ENCODE measurements around the gene ZNF445. TPM values are rescaled to one million over a fixed set of nuclear protein-coding genes. Genes with fewer than 3 reads are reported as not detected.

Gene ZNF445
- total RNA-seq, 1 donor = 9.8 TPM

DNA sequence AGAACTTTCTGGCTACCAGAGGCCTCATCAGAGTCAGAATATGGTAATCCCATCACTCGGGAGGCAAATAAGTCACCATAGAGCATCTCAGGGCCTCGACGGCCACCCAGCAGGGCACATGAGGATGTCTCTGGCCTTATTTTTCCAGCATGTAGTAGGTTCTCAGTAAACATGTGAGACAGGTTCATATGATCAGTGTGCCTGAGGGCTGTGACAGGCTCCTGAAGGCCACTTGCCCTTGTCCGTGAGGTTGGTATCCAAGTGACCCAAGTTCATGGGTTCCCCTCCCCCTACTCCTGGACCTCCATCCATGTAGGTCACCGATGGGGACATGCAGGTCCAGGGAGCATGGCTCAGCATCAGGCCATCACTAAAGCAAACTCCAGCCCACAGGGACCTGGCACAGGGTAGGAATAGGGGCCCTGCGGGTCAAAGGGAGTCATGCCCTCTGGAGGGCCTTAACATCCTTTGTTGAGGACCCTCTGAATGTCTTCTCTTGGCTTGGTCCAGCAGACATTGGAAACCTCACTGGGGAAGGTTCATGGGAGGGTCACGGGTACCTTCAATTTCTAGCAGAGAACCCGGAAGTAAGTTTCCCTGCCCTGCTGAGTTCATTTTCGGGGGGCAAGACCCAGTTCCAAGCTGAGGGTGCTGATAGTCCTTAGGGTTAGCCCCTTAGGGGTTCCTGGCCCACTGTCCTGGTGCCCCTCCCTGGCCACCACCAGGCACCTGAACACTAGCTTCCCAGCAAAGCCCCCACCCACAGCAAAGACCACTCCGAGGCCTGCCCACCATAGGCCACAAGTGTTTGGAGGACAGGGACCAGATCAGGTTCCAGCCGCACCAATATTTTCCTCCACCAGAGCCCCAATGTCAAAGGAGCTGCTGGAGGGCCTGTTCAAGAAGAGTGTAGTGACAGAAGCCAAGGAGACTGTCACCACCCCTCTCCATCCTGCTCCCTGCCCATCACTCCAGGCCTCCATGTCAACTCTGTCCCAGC is 61.1 kb downstream of the ZNF445 start:
- H3K36me3 ChIP-seq (ENCODE audit: insufficient read depth, low read length) = no peaks in the 10 kb centered on the region
- TF ChIP-seq CTCF (IDR thresholded peaks at IDR 0.05; ENCODE audit: extremely low read depth, low read depth, low read length) = no peak
- no peak overlapping the region for H3K4me3 ChIP-seq (ENCODE audit: insufficient read depth, low read length)
- no peaks in the 10 kb centered on the region for H4K20me1 ChIP-seq (ENCODE audit: insufficient read depth, low read length)
- no peak for DNase-seq (ENCODE audit: insufficient read length, low spot score, missing footprints)
- H3K79me2 ChIP-seq (ENCODE audit: insufficient read depth, low read length) = no peaks in the 10 kb centered on the region
- no peak overlapping the region for H2AFZ ChIP-seq (ENCODE audit: low read length)
- H3K27ac ChIP-seq (ENCODE audit: low read depth, low read length) = no peak overlapping the region
- no peaks in the 10 kb centered on the region for H3K4me1 ChIP-seq (ENCODE audit: insufficient read depth, low read length)
- H3K27me3 ChIP-seq (ENCODE audit: insufficient read depth, low read length) = peaks cover 4% of the 10 kb centered on the region
- no peaks in the 10 kb centered on the region for H3K9me3 ChIP-seq (ENCODE audit: low read depth, low read length)
- no peak overlapping the region for H3K4me2 ChIP-seq (ENCODE audit: insufficient read depth, low read length)

DNA sequence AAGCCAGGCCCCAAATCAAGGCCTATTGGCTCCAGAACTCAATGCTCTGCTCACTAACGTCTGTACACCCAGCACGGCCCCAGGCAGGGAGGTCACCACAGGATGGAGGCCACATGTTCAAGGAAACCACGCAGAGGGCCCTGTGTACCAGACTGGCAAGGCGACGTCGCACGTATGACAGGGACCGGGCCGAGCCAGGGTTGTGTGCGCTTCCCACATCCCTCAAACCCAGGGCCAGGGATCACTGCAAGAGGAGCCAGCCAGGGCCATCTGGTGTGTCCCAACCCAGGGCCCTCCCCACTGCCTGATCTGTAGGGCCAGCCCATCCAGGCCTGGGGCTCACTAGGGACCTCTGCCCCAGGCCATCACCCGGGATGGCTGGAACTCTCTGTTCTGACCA is 62.0 kb downstream of the ZNF445 start:
- H3K36me3 ChIP-seq (ENCODE audit: insufficient read depth, low read length) = no peaks in the 10 kb centered on the region
- no peak overlapping the region for H3K4me2 ChIP-seq (ENCODE audit: insufficient read depth, low read length)
- H3K4me1 ChIP-seq (ENCODE audit: insufficient read depth, low read length) = no peaks in the 10 kb centered on the region
- no peak overlapping the region for H3K27ac ChIP-seq (ENCODE audit: low read depth, low read length)
- no peaks in the 10 kb centered on the region for H3K9me3 ChIP-seq (ENCODE audit: low read depth, low read length)
- no peak for DNase-seq (ENCODE audit: insufficient read length, low spot score, missing footprints)
- no peaks in the 10 kb centered on the region for H4K20me1 ChIP-seq (ENCODE audit: insufficient read depth, low read length)
- no peaks in the 10 kb centered on the region for H3K79me2 ChIP-seq (ENCODE audit: insufficient read depth, low read length)
- H2AFZ ChIP-seq (ENCODE audit: low read length) = no peak overlapping the region
- no peaks in the 10 kb centered on the region for H3K27me3 ChIP-seq (ENCODE audit: insufficient read depth, low read length)
- no peak for TF ChIP-seq CTCF (IDR thresholded peaks at IDR 0.05; ENCODE audit: extremely low read depth, low read depth, low read length)
- no peak overlapping the region for H3K4me3 ChIP-seq (ENCODE audit: insufficient read depth, low read length)

DNA sequence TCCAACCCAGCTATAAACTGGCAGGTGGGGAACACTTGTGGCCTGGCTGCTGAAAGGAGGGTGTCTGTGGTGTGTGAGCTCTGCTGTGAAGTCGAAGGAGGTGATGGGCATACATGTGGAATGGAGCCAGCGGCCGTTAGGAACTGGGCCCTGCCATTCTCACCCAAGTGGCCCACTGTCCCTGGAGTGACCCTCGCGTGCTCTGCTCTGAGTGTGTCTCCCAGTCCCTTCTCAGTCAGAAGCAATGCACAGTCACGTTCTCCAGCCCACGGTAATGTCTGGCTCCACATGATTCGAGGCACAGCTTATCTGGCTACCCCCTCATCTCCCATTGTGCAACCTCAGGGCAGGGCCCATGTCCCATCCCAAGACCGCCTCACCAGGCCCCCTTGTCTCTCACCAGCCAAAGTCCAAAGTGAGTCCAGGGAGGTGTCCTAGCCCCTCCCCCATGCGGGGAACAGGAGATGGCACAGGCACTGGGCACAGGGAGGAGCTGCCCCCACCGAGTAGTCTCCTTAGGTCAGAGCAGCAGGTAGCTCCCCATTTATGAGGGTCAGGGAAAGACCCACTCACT is 62.9 kb downstream of the ZNF445 start:
- no peaks in the 10 kb centered on the region for H3K27me3 ChIP-seq (ENCODE audit: insufficient read depth, low read length)
- H3K9me3 ChIP-seq (ENCODE audit: low read depth, low read length) = no peaks in the 10 kb centered on the region
- H3K4me1 ChIP-seq (ENCODE audit: insufficient read depth, low read length) = no peaks in the 10 kb centered on the region
- no peak overlapping the region for H3K4me3 ChIP-seq (ENCODE audit: insufficient read depth, low read length)
- H3K27ac ChIP-seq (ENCODE audit: low read depth, low read length) = no peak overlapping the region
- H3K4me2 ChIP-seq (ENCODE audit: insufficient read depth, low read length) = no peak overlapping the region
- H3K36me3 ChIP-seq (ENCODE audit: insufficient read depth, low read length) = no peaks in the 10 kb centered on the region
- no peaks in the 10 kb centered on the region for H4K20me1 ChIP-seq (ENCODE audit: insufficient read depth, low read length)
- H3K79me2 ChIP-seq (ENCODE audit: insufficient read depth, low read length) = no peaks in the 10 kb centered on the region
- TF ChIP-seq CTCF (IDR thresholded peaks at IDR 0.05; ENCODE audit: extremely low read depth, low read depth, low read length) = no peak
- DNase-seq (ENCODE audit: insufficient read length, low spot score, missing footprints) = no peak
- no peak overlapping the region for H2AFZ ChIP-seq (ENCODE audit: low read length)

GRCh38 chr3:44412365-44412764 is 65.1 kb downstream of the ZNF445 start:
- H4K20me1 ChIP-seq (ENCODE audit: insufficient read depth, low read length) = no peaks in the 10 kb centered on the region
- H3K36me3 ChIP-seq (ENCODE audit: insufficient read depth, low read length) = no peaks in the 10 kb centered on the region
- H2AFZ ChIP-seq (ENCODE audit: low read length) = no peak overlapping the region
- H3K4me2 ChIP-seq (ENCODE audit: insufficient read depth, low read length) = no peak overlapping the region
- no peaks in the 10 kb centered on the region for H3K79me2 ChIP-seq (ENCODE audit: insufficient read depth, low read length)
- no peaks in the 10 kb centered on the region for H3K9me3 ChIP-seq (ENCODE audit: low read depth, low read length)
- no peak overlapping the region for H3K4me3 ChIP-seq (ENCODE audit: insufficient read depth, low read length)
- H3K27me3 ChIP-seq (ENCODE audit: insufficient read depth, low read length) = no peaks in the 10 kb centered on the region
- no peak for DNase-seq (ENCODE audit: insufficient read length, low spot score, missing footprints)
- no peak for TF ChIP-seq CTCF (IDR thresholded peaks at IDR 0.05; ENCODE audit: extremely low read depth, low read depth, low read length)
- no peaks in the 10 kb centered on the region for H3K4me1 ChIP-seq (ENCODE audit: insufficient read depth, low read length)
- H3K27ac ChIP-seq (ENCODE audit: low read depth, low read length) = no peak overlapping the region
